Peyer's patch (tissue), 4 donors: Measurements from ENCODE around the gene TBX21.

ENCODE experiments used
- POLR2A ChIP-seq, 2 donors: fragments of 450-650 bp; IDR thresholded peaks; one replicate each; pipeline ENCODE4 v1.5.1; 2017; ENCODE audit warnings: antibody characterized with exemption in 2 of 2, mild to moderate bottlenecking in 2 of 2, moderate library complexity in 2 of 2
- TF ChIP-seq, protein P1 (sequence below), 6 experiments: fragments of 450-650 bp in 4 of 6; fragments of 200-600 bp in 2 of 6; sonication (generic) in 1 of 6; IDR thresholded peaks; one replicate each; pipeline ENCODE4 v1.5.1; 2017 to 2019; ENCODE audit warnings: antibody characterized with exemption in 6 of 6, mild to moderate bottlenecking in 3 of 6, moderate library complexity in 1 of 6

DNA sequence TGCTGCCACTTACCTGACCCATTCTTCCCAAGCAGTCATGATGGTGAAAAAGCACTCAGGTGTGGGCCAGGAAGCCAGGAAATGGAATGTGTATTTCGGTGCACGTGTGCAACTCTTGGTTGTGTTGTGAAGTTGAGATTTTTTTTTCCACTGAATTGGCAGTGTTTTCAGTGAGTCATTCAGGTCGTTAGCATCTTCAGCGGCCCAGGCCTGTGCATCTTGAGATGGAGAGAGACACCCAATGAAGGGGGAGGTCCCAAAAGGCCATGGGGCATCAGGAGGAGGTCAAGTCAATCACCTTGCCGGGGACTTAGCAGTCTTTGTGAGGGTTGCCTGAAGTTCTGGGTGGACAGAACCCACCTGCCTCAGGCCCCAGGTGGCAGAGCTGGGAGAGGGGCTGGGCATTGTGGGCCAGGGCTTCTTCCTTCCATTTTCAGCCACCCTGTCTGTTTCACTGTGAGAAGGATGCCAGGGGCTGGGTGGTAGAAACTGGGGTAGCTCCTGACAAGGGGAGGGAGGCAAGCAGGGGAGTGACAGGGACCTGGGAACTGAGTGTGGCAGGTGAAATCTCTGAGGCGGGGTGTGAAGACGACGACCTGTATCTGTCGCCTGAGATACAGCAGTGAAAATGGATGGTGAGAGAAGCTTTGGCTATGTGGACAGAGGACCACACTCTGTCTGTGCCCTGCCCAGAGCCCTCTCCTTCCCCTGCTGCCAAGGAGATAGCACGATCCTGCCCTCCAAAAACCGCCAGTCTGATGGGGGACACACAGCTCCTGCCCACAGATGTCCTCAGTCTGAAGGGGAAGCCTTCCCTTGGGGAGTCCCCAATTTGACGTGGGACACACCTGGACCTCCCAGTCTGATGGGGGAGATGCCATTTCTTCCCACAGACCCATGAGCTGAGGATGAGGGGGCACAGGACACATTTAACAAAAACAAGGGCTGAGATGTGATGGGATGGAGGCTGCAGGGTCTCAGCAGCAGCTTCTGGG is 27.2 kb upstream of the TBX21 start:
- TF ChIP-seq, protein P1, sequence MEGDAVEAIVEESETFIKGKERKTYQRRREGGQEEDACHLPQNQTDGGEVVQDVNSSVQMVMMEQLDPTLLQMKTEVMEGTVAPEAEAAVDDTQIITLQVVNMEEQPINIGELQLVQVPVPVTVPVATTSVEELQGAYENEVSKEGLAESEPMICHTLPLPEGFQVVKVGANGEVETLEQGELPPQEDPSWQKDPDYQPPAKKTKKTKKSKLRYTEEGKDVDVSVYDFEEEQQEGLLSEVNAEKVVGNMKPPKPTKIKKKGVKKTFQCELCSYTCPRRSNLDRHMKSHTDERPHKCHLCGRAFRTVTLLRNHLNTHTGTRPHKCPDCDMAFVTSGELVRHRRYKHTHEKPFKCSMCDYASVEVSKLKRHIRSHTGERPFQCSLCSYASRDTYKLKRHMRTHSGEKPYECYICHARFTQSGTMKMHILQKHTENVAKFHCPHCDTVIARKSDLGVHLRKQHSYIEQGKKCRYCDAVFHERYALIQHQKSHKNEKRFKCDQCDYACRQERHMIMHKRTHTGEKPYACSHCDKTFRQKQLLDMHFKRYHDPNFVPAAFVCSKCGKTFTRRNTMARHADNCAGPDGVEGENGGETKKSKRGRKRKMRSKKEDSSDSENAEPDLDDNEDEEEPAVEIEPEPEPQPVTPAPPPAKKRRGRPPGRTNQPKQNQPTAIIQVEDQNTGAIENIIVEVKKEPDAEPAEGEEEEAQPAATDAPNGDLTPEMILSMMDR (IDR thresholded peaks at IDR 0.05): no peak
- no peak for TF ChIP-seq POLR2A (IDR thresholded peaks at IDR 0.05)
